ENCODE measurements around the gene ATP10B. TPM values are rescaled to one million over a fixed set of nuclear protein-coding genes. Genes with fewer than 3 reads are reported as not detected.

Gene ATP10B
- total RNA-seq, 2 experiments from 2014 or later = not detected

- CTCF ChIA-PET = no interaction called here
- POLR2A ChIA-PET = no interaction called here
- H3K36me3 Mint-ChIP-seq = no peaks in the 10 kb centered on the region
These were observed 216.3 kb downstream of the ATP10B start for GRCh38 chr5:160635663-160636062.

GRCh38 chr5:160635046-160635445 lies 217.0 kb downstream of the ATP10B start:
- POLR2A ChIA-PET = no interaction called here

More at GRCh38 chr5:160635663-160636062, 216.3 kb downstream of the ATP10B start:
- H3K4me1 Mint-ChIP-seq (ENCODE audit: low read depth) = no peaks in the 10 kb centered on the region
- intact Hi-C loops (cut with micrococcal nuclease) = no loop called here
- no peak overlapping the region for H3K4me3 Mint-ChIP-seq
- no peak overlapping the region for H3K27ac Mint-ChIP-seq
- H3K9me3 Mint-ChIP-seq = no peaks in the 10 kb centered on the region
- peaks cover 8% of the 10 kb centered on the region for H3K27me3 Mint-ChIP-seq
- no peak for DNase-seq

GRCh38 chr5:160629003-160629402 lies 223.0 kb downstream of the ATP10B start:
- Mint-ChIP-seq H3K36me3 (no peaks in the 10 kb centered on the region), H3K4me1 (ENCODE audit: low read depth) (no peaks in the 10 kb centered on the region), H3K4me3 (no peak overlapping the region), H3K27me3 (peaks cover 15% of the 10 kb centered on the region), H3K27ac (no peak overlapping the region), H3K9me3 (no peaks in the 10 kb centered on the region)
- intact Hi-C loops (cut with micrococcal nuclease) = no loop called here
- no peak for DNase-seq
- CTCF ChIA-PET = no interaction called here
- POLR2A ChIA-PET = no interaction called here

More at GRCh38 chr5:160635046-160635445, 217.0 kb downstream of the ATP10B start:
- H3K4me3 Mint-ChIP-seq = no peak overlapping the region
- H3K27ac Mint-ChIP-seq = no peak overlapping the region
- H3K36me3 Mint-ChIP-seq = no peaks in the 10 kb centered on the region
- H3K4me1 Mint-ChIP-seq (ENCODE audit: low read depth) = no peaks in the 10 kb centered on the region
- CTCF ChIA-PET = no interaction called here
- intact Hi-C loops (cut with micrococcal nuclease) = no loop called here
- H3K9me3 Mint-ChIP-seq = no peaks in the 10 kb centered on the region
- H3K27me3 Mint-ChIP-seq = peaks cover 8% of the 10 kb centered on the region
- DNase-seq = no peak

GRCh38 chr5:160628619-160628968 lies 223.4 kb downstream of the ATP10B start:
- ChIA-PET POLR2A (no interaction called here), CTCF (no interaction called here)
- H3K4me3 Mint-ChIP-seq = no peak overlapping the region
- H3K4me1 Mint-ChIP-seq (ENCODE audit: low read depth) = no peaks in the 10 kb centered on the region
- H3K27me3 Mint-ChIP-seq = peaks cover 15% of the 10 kb centered on the region
- DNase-seq = no peak
- H3K36me3 Mint-ChIP-seq = no peaks in the 10 kb centered on the region
- intact Hi-C loops (cut with micrococcal nuclease) = no loop called here
- no peaks in the 10 kb centered on the region for H3K9me3 Mint-ChIP-seq
- H3K27ac Mint-ChIP-seq = no peak overlapping the region

- Mint-ChIP-seq H3K4me3 (no peak overlapping the region), H3K4me1 (ENCODE audit: low read depth) (no peaks in the 10 kb centered on the region), H3K27me3 (peaks cover 15% of the 10 kb centered on the region), H3K27ac (no peak overlapping the region), H3K36me3 (no peaks in the 10 kb centered on the region), H3K9me3 (no peaks in the 10 kb centered on the region)
- CTCF ChIA-PET = no interaction called here
- DNase-seq = no peak
- POLR2A ChIA-PET = no interaction called here
- intact Hi-C loops (cut with micrococcal nuclease) = no loop called here
These were observed 223.9 kb downstream of the ATP10B start for GRCh38 chr5:160627921-160628618.

GRCh38 chr5:160626322-160626721 lies 225.7 kb downstream of the ATP10B start:
- H3K36me3 Mint-ChIP-seq = no peaks in the 10 kb centered on the region

GRCh38 chr5:160621526-160621925 lies 230.5 kb downstream of the ATP10B start:
- intact Hi-C loops (cut with micrococcal nuclease) = no loop called here
- Mint-ChIP-seq H3K36me3 (no peaks in the 10 kb centered on the region), H3K9me3 (no peaks in the 10 kb centered on the region), H3K4me1 (ENCODE audit: low read depth) (no peaks in the 10 kb centered on the region), H3K27me3 (peaks cover 13% of the 10 kb centered on the region), H3K4me3 (no peak overlapping the region), H3K27ac (no peak overlapping the region)
- ChIA-PET CTCF (no interaction called here), POLR2A (no interaction called here)
- no peak for DNase-seq

More at GRCh38 chr5:160626322-160626721, 225.7 kb downstream of the ATP10B start:
- Mint-ChIP-seq H3K27ac (no peak overlapping the region), H3K9me3 (no peaks in the 10 kb centered on the region), H3K4me3 (no peak overlapping the region), H3K4me1 (ENCODE audit: low read depth) (no peaks in the 10 kb centered on the region), H3K27me3 (peaks cover 20% of the 10 kb centered on the region)
- intact Hi-C loops (cut with micrococcal nuclease) = no loop called here
- no peak for DNase-seq
- ChIA-PET POLR2A (no interaction called here), CTCF (no interaction called here)

GRCh38 chr5:160620401-160620800 lies 231.6 kb downstream of the ATP10B start:
- H3K27ac Mint-ChIP-seq = no peak overlapping the region

GRCh38 chr5:160619381-160619780 lies 232.6 kb downstream of the ATP10B start:
- Mint-ChIP-seq H3K4me3 (no peak overlapping the region), H3K27me3 (peaks cover 11% of the 10 kb centered on the region)
- intact Hi-C loops (cut with micrococcal nuclease) = no loop called here

More at GRCh38 chr5:160620401-160620800, 231.6 kb downstream of the ATP10B start:
- CTCF ChIA-PET = no interaction called here
- no peak overlapping the region for H3K4me3 Mint-ChIP-seq
- intact Hi-C loops (cut with micrococcal nuclease) = no loop called here
- POLR2A ChIA-PET = no interaction called here
- H3K27me3 Mint-ChIP-seq = peaks cover 13% of the 10 kb centered on the region
- no peak for DNase-seq
- H3K4me1 Mint-ChIP-seq (ENCODE audit: low read depth) = no peaks in the 10 kb centered on the region
- no peaks in the 10 kb centered on the region for H3K36me3 Mint-ChIP-seq
- no peaks in the 10 kb centered on the region for H3K9me3 Mint-ChIP-seq

GRCh38 chr5:160618286-160618685 lies 233.7 kb downstream of the ATP10B start:
- Mint-ChIP-seq H3K4me3 (no peak overlapping the region), H3K9me3 (no peaks in the 10 kb centered on the region), H3K4me1 (ENCODE audit: low read depth) (no peaks in the 10 kb centered on the region), H3K27me3 (peaks cover 11% of the 10 kb centered on the region), H3K36me3 (no peaks in the 10 kb centered on the region), H3K27ac (no peak overlapping the region)
- intact Hi-C loops (cut with micrococcal nuclease) = no loop called here
- ChIA-PET CTCF (interaction anchor here (0.7 kb wide), 1 partner anchor 110 kb away, joined by 3 read pairs; no protein-coding TSS in a partner anchor), POLR2A (no interaction called here)
- no peak for DNase-seq

More at GRCh38 chr5:160619381-160619780, 232.6 kb downstream of the ATP10B start:
- H3K36me3 Mint-ChIP-seq = no peaks in the 10 kb centered on the region
- CTCF ChIA-PET = no interaction called here
- H3K27ac Mint-ChIP-seq = no peak overlapping the region
- no peak for DNase-seq
- no peaks in the 10 kb centered on the region for H3K4me1 Mint-ChIP-seq (ENCODE audit: low read depth)
- H3K9me3 Mint-ChIP-seq = no peaks in the 10 kb centered on the region
- POLR2A ChIA-PET = no interaction called here

- intact Hi-C loops (cut with micrococcal nuclease) = no loop called here
- H3K36me3 Mint-ChIP-seq = no peaks in the 10 kb centered on the region
- H3K4me1 Mint-ChIP-seq (ENCODE audit: low read depth) = no peaks in the 10 kb centered on the region
- H3K27ac Mint-ChIP-seq = no peak overlapping the region
- DNase-seq = no peak
- POLR2A ChIA-PET = no interaction called here
- peaks cover 5% of the 10 kb centered on the region for H3K27me3 Mint-ChIP-seq
- H3K4me3 Mint-ChIP-seq = no peak overlapping the region
- no peaks in the 10 kb centered on the region for H3K9me3 Mint-ChIP-seq
- CTCF ChIA-PET = no interaction called here
These were observed 235.1 kb downstream of the ATP10B start for GRCh38 chr5:160616712-160617497.

GRCh38 chr5:160614136-160614535 lies 237.9 kb downstream of the ATP10B start:
- DNase-seq = no peak
- Mint-ChIP-seq H3K9me3 (no peaks in the 10 kb centered on the region), H3K27ac (no peak overlapping the region), H3K36me3 (no peaks in the 10 kb centered on the region), H3K27me3 (no peaks in the 10 kb centered on the region), H3K4me1 (ENCODE audit: low read depth) (no peaks in the 10 kb centered on the region), H3K4me3 (no peak overlapping the region)
- POLR2A ChIA-PET = no interaction called here
- CTCF ChIA-PET = no interaction called here
- intact Hi-C loops (cut with micrococcal nuclease) = no loop called here

GRCh38 chr5:160605266-160605665 lies 246.7 kb downstream of the ATP10B start:
- Mint-ChIP-seq H3K4me1 (ENCODE audit: low read depth) (peaks cover 3% of the 10 kb centered on the region), H3K4me3 (no peak overlapping the region), H3K9me3 (peaks cover 2% of the 10 kb centered on the region), H3K27me3 (no peaks in the 10 kb centered on the region), H3K27ac (no peak overlapping the region), H3K36me3 (no peaks in the 10 kb centered on the region)
- ChIA-PET POLR2A (no interaction called here), CTCF (no interaction called here)
- no peak for DNase-seq
- intact Hi-C loops (cut with micrococcal nuclease) = loop anchor here (10.0 kb wide), 1 partner anchor 170 kb away; no protein-coding TSS in a partner anchor
